A673 (cell line): ENCODE measurements around the gene EFNA3.

Experiments used
- EZH2 ChIP-seq: fragments of 200-600 bp; sonication (generic); IDR thresholded peaks from 2 replicates; pipeline ENCODE4 v1.6.1; 2017; ENCODE audit warnings: borderline replicate concordance, low read depth, mild to moderate bottlenecking, mixed read lengths, antibody characterized with exemption, low read length; ENCODE audit not compliant: poor library complexity, severe bottlenecking
- TF ChIP-seq, protein P1 (sequence below): fragments of 300-800, 200-600 bp; sonication (generic); conservative IDR thresholded peaks from 2 replicates; pipeline ENCODE4 v1.5.1; 2017; ENCODE audit warnings: low read depth, mild to moderate bottlenecking, antibody characterized with exemption, low read length, moderate library complexity, mixed read lengths

DNA sequence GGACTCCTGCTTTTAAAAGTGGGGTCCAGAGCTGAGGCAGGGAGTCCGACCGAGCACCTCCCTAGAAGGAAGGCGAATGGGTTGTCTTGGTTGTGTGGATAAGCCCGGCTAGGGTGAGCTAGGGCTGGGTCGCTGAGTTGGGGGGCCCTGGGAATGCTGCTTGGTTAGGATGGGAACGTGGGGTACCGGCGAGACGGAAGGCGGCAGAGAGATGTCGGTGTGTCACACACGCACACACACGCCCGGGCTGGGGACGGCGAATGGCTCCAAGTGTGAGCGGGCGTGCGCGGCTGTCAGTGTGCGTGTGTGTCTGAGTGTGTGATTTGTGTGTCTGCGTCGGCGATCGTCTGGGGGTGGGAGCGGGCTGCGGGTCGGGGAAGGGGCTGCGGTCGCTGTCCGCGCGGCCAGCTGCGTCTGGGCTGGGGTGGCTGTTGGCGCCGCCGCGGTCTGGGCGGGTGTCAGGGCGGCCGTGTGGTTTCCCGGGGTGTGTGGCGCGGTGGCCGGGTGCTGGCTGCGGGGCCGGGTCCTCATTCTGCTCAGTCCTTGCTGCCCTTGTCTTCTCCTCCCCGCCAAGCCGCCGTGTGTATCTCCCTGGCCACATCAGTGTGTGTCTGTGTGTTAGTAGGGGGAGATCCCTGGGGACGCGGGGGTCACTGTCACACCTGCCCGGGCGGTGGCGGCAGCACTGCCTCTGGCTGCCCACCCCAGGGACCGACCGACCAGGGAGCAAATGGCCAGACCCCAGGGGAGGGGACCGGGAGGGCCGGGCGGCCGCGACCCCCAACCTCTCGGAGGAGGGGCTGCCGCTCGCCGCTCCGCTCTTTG is 1.1 kb downstream of the EFNA3 start:
- TF ChIP-seq EZH2, result no peak
- TF ChIP-seq, protein P1, sequence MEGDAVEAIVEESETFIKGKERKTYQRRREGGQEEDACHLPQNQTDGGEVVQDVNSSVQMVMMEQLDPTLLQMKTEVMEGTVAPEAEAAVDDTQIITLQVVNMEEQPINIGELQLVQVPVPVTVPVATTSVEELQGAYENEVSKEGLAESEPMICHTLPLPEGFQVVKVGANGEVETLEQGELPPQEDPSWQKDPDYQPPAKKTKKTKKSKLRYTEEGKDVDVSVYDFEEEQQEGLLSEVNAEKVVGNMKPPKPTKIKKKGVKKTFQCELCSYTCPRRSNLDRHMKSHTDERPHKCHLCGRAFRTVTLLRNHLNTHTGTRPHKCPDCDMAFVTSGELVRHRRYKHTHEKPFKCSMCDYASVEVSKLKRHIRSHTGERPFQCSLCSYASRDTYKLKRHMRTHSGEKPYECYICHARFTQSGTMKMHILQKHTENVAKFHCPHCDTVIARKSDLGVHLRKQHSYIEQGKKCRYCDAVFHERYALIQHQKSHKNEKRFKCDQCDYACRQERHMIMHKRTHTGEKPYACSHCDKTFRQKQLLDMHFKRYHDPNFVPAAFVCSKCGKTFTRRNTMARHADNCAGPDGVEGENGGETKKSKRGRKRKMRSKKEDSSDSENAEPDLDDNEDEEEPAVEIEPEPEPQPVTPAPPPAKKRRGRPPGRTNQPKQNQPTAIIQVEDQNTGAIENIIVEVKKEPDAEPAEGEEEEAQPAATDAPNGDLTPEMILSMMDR, result no peak
